ENCODE data around the gene NAA25.
"Not testable (repeated sequence)": the region's sequence is repeated elsewhere in the genome, so short reads cannot be mapped to it uniquely, and the experiment has no call there.

NAA25 gene

DNA sequence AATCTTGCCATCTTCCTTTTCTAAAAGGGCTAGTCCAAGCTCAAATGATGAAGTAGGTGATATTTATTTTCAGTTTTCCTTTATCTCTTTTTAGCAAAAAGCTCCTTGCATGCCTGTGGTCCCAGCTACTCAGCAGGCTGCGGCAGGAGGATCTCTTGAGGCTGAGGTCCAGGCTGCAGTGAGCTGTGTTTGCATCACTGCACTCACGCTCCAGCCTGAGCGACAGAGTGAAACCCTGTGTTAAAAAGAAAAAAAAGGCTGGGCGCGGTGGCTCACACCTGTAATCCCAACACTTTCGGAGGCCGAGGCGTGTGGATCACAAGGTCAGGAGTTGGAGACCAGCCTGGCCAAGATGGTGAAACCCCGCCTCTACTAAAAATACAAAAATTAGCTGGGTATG is 100.6 kb downstream of the NAA25 start:
- no peak for DNase-seq

DNA sequence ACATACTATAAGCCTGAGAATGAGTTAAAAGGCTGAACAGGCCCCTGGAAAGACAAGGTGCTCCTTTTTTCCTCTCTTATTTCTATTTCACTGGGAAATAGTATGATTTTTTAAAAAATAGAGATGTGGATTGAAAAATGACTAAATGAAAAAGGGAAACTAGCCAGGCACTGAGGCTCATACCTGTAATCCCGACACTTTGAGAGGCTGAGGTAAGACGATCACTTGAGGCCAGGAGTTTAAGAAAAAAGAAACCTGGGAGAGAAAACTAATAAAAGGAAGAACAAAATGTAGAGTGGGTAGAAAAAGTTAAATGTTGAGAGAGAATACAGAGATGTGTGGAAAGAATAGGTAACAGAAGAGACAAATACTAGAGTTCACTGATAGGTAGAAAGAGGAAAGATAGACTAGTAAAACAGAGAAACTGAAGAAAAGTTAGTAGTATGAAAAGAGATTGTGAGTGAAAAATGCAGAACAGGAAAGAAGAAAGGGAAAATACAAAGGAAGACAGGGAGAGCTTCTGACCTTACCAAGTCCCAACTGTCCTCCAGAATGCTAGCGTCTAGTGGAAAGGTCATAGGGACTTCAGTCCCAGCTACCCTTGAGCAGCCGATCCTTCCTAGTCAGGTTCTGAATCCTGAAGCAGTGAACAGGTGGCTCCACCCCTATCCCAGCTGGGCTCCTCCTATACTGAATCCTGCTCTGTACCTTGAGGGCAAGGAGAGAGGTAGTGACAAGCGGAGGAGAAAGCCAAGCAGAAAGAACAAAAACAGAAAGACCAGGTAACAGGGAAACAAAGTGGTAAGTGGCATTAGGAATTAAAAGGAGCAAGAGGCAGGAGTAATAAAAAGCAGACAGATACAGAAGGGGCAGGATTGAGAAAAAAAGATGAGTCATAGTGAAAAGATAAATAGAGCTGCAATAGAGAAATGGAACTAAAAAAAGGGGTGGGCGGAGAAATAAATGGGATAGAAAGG is 102.9 kb downstream of the NAA25 start:
- DNase-seq: no peak

DNA sequence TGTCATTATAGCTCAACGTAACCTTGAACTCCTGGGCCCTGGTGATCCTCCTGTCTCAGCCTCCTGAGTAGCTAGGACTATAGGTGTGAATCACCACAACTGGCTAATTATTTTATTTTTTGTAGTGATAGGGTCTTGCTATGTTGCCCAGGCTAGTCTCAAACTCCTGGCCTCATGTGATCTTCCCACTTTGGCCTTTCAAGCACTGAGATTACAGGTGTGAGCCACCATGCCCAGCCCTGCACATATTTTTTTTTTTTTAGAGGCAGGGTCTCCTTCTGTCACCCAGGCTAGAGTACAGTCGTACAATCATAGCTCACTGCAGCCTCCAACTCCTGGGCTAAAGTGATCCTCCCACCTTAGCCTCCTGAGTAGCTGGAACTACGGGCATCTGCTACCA is 104.5 kb downstream of the NAA25 start:
- DNase-seq: no peak

DNA sequence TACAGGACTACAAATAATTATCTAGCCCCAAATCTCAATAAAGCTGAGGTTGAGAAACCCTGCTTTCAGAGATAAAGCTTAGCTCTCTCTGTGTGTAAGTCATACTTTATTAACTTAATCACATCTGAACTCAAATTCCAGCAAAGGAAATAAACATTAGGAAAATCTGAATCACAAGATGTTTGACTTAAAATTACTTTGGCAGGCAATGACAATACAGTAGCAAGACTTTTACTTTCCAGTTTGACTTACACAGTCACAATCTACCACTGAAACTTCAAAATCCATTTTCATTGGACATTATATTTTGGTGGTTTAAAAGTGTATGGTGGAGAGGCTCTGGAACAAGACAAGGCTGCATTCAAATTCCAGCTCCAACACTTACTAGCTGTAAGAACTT is 107.0 kb downstream of the NAA25 start:
- no peak for DNase-seq

DNA sequence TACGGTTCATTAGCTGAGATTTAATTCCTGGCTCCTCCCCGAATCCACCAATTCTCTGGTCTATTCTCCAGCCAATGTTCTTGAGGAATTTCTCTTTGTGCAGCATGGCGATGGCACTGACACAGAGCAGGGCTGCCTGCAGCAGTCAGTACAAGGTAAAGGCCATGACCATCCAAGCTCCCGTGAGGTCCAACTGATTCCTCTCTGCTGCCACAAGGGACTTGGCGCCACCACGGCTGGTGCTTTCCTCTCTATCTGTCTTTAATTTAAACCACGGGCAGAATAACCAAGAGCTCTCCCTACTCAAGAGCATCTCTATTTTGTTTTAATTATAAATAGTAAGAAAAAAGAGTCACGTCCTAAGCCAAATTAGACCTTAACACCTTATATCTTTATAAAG is 107.8 kb downstream of the NAA25 start:
- DNase-seq: no peak

DNA sequence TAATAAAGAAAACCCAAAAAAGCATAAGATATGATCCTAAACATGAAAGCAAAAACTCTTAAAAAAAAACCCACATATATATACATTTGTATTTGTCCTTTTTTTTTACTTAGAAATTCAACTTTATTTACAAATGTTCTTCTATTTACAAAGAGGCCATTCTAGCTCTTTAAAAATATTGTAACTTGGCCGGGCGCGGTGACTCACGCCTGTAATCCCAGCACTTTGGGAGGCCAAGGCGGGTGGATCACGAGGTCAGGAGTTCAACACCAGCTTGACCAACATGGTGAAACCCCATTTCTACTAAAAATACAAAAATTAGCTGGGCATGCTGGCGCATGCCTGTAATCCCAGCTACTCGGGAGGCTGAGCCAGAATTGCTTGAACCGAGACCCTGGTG is 109.5 kb downstream of the NAA25 start:
- not testable (repeated sequence) for DNase-seq

DNA sequence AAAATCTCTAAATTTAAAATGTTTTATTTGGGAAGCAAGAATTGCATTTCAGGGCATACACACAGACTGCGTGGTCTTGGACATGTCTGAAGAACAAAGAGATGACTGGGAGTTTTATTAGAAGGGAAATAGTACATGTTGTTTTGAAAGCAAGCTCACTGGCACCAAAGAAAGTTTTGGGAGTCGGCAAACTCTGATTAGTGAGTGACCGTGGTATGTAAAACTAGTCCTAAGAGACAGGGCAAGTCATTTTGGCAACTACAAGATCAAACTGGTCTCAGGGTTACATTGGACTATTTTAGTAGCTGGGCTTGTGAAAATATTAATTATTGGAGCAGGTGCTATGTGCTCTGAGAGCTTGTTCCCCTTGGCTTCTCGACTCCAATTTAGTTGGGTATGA is 110.6 kb downstream of the NAA25 start:
- no peak for DNase-seq

DNA sequence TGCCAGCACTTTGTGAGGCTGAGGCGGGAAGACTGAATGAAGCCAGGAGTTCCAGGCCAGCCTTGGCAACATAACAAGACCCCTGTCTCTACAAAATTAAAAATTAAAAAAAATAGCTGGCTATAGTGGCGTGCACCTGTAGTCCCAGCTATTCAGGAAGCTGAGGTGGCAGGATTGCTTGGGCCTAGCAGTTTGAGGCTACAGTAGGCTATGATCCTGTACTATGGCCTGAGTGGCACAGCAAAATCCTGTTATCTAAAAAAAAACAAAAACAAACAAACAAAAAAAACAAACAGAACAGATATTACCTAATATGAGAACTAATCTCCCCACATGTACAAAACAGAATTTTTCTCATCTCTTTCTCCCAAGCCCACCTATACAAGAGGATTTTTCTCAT is 111.3 kb downstream of the NAA25 start:
- DNase-seq: no peak

DNA sequence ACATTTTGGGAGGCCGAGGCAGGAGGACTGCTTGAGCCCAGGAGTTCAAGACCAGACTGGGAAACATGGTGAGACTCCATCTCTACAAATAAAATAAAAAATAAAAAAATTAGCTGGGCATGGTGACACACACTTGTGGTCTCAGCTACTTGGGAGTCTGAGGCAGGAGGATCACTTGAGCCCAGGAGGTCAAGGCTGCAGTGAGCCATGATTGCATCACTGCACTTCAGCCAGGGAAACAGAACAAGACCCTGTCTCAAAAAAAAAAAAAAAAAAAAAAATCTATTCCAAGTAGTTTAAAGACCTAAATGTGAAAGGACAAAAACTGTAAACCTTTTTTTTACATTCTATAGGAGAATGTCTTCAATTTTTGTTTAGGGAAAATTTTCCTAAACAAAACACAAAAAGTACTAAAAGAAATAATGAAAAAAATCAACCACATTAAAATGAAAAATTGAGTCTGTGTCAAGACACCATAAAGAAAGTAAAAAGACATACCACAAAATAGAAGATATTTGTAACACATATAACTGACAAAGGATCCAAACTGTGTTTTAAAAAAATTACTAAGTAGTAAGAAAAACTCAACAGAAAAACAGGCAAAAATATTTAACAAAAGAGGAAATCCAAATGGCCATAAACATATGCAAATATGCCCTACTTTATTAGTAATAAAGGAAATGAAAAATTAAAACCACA is 112.7 kb downstream of the NAA25 start:
- DNase-seq: no peak

DNA sequence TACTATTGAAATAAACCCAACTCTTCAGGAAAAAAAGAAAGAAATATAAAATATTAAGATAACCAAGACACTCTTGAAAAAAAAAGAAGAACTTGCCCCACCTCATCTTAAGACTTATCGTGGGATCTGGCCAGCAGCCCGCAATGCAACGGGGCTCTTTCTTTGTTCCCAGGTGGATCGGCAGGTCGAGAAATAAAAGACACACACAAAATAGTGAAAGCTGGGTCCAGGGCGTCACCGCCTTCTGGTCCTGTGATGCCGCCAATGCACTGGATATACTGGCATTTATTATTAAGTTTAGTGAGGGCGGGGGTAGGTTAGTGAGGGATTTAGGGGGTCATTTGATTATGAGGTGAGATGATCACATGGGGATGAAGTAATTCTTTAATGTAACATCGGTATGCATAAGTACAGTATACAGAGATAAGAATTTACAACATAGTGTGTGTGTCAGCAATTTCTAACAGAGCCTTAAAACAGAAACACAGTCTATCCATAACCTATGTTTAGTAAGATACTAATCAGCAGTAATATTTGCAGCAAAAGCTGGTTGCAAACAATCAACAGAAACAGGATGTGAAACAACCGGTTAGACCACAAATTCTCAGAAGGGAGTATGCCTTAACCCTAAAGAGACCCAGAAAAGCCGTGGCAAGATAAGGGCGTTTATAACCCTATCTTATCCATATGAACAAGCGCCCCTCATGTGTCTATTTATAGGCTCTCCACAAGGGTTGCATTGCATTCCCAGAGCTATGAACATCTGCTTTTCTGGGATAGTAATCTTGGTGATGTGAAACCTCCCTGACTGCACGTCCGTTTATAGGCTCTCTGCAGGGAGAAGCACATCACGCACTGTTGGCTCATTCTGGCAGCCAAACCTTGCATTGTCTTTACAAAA is 114.1 kb downstream of the NAA25 start:
- DNase-seq: not testable (repeated sequence)

DNA sequence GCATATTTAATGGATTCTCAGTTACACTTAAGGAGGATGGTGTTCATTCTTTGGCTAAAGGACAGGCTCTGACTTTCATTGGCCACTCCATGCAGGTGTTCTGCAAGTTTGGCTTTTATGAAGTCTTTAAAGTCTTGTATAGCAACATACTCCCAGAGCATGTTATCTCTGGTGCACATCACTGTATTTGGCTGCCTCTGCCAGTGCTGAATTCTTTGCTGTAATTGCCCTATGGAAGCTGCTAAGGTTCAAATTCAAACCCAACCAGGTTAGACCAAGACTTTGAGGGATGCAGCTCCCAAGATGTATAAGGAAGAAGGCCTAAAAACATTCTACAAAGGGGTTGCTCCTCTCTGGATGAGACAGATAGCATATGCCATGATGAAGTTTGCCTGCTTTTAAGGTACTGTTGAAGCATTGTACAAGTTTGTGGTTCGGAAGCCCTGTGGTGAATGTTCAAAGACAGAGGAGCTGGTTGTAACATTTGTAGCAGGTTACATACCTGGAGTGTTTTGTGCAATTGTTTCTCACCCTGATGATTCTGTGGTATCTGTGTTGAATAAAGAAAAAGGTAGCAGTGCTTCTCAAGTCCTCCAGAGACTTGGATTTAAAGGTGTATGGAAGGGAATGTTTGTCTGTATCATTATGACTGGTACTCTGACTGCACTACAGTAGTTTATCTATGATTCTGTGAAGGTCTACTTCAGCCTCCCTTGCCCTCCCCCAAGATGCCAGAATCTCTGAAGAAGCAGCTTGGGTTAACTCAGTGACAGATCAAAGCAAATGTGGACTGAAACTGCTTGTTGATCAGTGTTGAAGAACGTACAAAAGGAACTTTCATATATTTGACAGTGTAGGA is 115.1 kb downstream of the NAA25 start:
- no peak for DNase-seq

DNA sequence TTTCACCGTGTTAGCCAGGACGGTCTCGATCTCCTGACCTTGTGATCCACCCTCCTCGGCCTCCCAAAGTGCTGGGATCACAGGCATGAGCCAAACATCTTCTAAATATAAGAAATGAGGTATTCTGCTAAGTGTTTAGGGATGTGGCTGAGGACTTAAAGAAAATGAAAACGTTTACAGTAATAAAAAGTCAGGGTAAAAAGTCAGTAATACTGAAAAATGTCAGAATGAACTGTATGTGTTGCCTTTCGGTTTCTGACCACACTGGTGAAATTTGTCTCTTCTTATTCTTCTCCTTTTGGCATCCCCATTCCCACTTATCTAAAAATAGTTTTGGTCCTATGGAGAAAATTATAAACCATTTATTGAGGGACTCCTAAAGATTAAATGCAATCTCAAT is 116.1 kb downstream of the NAA25 start:
- DNase-seq: no peak

DNA sequence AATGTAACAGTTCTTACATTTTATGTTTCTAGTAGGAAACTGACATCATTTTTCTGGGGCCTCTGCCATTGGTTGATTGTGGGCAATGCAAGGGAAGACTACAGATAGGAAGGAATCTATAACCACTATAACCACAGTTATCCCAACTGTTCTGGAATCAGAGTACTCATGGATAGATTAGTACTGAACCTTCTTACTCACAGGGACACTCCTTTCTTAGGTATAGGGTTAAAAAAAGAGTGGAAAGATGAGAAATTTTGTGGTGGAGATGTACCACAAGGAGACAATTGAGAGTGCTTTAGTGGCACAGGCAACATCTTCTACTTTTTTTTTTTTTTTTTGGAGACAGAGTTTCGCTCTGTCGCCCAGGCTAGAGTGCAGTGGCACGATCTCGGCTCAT is 116.6 kb downstream of the NAA25 start:
- no peak for DNase-seq

DNA sequence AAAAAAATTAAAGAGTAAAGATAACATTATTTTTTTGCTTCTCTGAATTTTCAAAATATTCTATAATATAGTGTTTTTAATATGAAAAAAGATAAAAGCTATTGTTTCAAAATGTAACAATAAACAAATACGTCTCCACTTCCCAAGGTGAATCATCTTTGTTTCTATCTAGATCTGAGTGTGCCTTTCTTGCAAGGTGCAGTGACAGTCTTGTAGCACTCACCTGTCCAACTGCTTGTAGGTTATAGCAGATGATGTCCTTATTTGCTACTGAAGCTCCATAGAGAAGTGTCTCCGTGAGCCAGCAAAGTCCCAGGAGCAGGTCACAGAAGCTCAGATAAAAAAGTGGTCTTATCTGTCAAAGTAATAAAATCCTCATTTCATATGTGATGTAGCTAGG is 117.0 kb downstream of the NAA25 start:
- no peak for DNase-seq

DNA sequence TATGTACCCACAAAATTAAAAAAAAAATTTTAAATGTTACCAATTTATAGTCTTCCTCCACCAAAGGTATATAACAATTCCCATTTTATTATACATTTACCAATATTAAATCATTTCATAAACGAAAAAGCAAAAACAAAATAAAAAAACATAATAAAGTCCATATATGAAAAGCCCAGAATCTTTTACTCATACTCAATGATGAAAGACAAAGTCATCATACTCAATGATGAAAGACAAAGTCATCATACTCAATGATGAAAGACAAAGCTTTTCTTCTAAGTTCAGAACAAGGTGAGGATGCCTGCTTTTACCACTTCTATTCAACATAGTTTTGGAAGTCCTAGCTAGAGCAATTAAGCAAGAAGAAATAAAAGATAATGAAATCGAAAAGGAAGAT is 123.8 kb downstream of the NAA25 start:
- DNase-seq: no peak

DNA sequence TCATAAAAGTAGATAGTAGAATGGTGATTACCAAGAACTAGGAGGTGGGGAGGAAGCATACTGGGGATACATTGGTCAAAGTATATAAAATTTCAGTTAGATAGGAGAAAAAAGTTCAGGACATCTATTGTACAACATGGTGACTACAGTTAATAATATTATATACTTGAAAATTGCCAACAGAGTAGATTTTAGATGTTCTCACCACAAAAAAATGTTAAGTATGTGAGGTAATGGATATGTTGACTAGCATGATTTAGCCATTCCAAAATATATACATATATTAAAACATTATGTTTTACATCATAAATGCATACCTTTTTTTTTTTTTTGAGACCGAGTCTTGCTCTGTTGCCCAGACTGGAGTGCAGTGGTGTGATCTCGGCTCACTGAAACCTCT is 126.6 kb downstream of the NAA25 start:
- no peak for DNase-seq

DNA sequence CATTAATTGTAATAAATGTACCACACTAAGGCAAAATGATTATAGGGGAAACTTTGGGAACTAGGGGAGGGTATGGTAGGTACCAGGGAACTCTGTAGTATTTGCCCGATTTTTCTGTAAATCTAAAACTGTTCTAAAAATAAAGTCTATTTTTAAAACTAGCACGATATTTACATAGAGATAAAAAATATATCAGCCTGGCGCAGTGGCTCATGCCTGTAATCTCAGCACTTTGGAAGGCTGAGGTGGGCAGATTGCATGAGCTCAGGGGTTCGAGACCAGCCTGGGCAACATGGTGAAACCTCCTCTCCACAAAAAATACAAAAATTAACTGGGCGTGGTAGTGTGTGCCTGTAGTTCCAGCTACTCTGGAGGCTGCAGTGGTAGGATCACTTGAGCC is 128.0 kb downstream of the NAA25 start:
- DNase-seq: no peak

DNA sequence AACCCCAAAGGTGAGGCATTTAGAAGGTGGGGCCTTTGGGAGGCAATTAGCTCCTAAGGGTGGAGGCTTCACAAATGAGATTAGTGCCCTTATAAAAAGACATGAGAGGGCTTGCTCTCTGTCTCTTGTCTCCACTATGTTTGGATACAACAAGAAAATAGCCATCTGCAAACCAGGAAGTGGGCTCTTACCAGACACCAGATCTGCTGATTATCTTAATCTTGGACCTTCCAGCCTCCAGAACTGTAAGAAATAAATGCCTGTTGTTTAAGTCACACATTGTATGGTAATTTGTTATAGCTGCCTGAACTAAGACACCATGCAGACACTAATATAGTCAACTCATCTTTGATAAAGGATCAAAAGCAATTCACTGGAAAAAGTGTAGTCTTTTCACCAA is 130.0 kb downstream of the NAA25 start:
- DNase-seq: no peak

DNA sequence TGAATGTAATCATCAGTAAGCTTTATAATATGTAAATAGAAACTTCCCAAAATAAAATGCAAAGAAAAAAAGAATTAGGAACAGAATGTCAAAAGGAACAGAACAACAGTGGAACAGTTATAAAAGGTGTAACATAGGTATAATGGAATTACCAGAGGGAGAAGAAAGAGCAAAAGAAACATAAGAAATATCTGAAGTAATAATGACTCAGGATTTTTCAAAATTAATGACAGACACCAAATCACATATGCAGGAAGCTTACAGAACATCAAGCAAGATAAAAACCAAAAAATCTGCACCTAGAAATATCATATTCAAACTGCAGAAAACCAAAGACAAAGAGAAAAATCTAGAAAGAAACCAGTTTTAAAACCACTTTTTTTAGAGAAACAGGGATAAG is 131.7 kb downstream of the NAA25 start:
- no peak for DNase-seq

Measured in NCI-H1436 treated with DMSO at 0.1 percent for 48 hours (cell line).